Activated T-cell treated with anti-CD3 and anti-CD28 coated beads, Interleukin-2, amount 50 U/mL, for 4 hours (primary cell): Measurements from ENCODE around the gene HOXD9. TPM values are rescaled to one million over a fixed set of nuclear protein-coding genes. Genes with fewer than 3 reads are reported as not detected.

Experiments
- ATAC-seq, 2 donors: fragments of 200-7000 bp; cut with Tn5 transposase; one replicate each; pipeline ENCODE4 v1.10.0; 2021
- DNase-seq: peaks from one replicate; pipeline ENCODE4 v3.0.0-alpha.2; 2020
- H3K27me3 Mint-ChIP-seq: one replicate; pipeline ENCODE4 v1.8.0; 2021; ENCODE audit warnings: low read depth, mixed read lengths
- H3K36me3 Mint-ChIP-seq: one replicate; pipeline ENCODE4 v1.8.0; 2022; ENCODE audit warnings: mixed read lengths; ENCODE audit not compliant: insufficient read depth
- H3K4me1 Mint-ChIP-seq: one replicate; pipeline ENCODE4 v1.8.0; 2021; ENCODE audit warnings: low read depth, mixed read lengths
- H3K4me3 Mint-ChIP-seq: one replicate; pipeline ENCODE4 v1.8.0; 2021; ENCODE audit warnings: mild to moderate bottlenecking, moderate library complexity, mixed read lengths
- H3K9me3 Mint-ChIP-seq: one replicate; pipeline ENCODE4 v1.8.0; 2021; ENCODE audit warnings: mixed read lengths
- total RNA-seq, 3 donors: library from RNA; stranded (reverse); gene quantifications; one replicate each; pipeline ENCODE4 v1.2.1, GENCODE V29; 2021

Gene HOXD9
- total RNA-seq, 3 donors from 2014 or later = not detected

GRCh38 chr2:176137906-176138305 lies 15.4 kb downstream of the HOXD9 start:
- H3K9me3 Mint-ChIP-seq = peaks cover 4% of the 10 kb centered on the region
- H3K36me3 Mint-ChIP-seq = peaks cover 2% of the 10 kb centered on the region
- peaks cover 92% of the 10 kb centered on the region for H3K27me3 Mint-ChIP-seq
- DNase-seq (no peak), ATAC-seq (no peak)
- no peak overlapping the region for H3K4me3 Mint-ChIP-seq
- H3K4me1 Mint-ChIP-seq = peaks cover 18% of the 10 kb centered on the region

GRCh38 chr2:176138526-176138922 lies 16.0 kb downstream of the HOXD9 start:
- no peak overlapping the region for H3K4me3 Mint-ChIP-seq
- DNase-seq = no peak
- peaks cover 18% of the 10 kb centered on the region for H3K4me1 Mint-ChIP-seq
- H3K9me3 Mint-ChIP-seq = peaks cover 4% of the 10 kb centered on the region
- peaks cover 92% of the 10 kb centered on the region for H3K27me3 Mint-ChIP-seq
- H3K36me3 Mint-ChIP-seq = peaks cover 2% of the 10 kb centered on the region
- ATAC-seq = no peak

DNA sequence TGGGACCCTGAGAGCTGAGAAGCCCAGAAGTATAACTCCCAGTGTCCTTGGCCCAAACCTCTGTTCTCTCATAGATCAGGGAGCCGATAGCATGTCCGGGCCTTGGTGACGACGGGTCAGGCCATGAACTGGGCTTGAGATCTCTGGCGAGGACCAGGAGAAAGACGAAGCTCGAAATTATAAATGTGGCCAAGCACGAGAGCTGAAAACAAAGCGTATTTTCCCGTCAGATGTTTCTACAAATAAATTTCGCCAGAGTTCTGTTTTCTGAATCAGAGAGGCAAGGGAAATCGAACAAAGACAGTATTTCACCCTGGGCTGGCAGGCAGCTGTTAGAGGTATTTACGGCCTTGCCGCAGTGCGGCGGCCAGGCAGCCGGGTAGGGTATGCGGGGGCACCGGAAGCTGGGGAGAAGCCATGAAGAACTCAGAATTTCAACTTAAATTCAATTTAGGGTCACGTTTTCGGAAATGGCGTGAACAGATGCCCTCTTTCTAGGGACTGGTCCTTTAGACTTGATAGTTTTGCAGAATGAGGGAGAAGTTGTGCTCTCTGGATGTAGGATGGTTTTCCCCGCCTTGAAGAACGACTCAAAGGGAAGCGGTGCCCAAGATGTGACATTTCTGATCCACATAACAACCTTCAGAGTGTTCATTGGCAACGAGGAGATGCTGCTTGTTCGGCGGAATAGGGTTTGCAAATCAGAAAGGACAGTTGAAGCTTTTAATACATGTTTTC lies 16.6 kb downstream of the HOXD9 start:
- DNase-seq (no peak), ATAC-seq (no peak)
- Mint-ChIP-seq H3K9me3 (peaks cover 4% of the 10 kb centered on the region), H3K36me3 (peaks cover 2% of the 10 kb centered on the region), H3K27me3 (peaks cover 92% of the 10 kb centered on the region), H3K4me3 (no peak overlapping the region), H3K4me1 (peaks cover 18% of the 10 kb centered on the region)

GRCh38 chr2:176139661-176140512 lies 17.4 kb downstream of the HOXD9 start:
- peaks cover 89% of the 10 kb centered on the region for H3K27me3 Mint-ChIP-seq
- DNase-seq (no peak), ATAC-seq (no peak)
- H3K9me3 Mint-ChIP-seq = peaks cover 4% of the 10 kb centered on the region
- H3K36me3 Mint-ChIP-seq = peaks cover 2% of the 10 kb centered on the region
- no peak overlapping the region for H3K4me3 Mint-ChIP-seq
- peaks cover 18% of the 10 kb centered on the region for H3K4me1 Mint-ChIP-seq

DNA sequence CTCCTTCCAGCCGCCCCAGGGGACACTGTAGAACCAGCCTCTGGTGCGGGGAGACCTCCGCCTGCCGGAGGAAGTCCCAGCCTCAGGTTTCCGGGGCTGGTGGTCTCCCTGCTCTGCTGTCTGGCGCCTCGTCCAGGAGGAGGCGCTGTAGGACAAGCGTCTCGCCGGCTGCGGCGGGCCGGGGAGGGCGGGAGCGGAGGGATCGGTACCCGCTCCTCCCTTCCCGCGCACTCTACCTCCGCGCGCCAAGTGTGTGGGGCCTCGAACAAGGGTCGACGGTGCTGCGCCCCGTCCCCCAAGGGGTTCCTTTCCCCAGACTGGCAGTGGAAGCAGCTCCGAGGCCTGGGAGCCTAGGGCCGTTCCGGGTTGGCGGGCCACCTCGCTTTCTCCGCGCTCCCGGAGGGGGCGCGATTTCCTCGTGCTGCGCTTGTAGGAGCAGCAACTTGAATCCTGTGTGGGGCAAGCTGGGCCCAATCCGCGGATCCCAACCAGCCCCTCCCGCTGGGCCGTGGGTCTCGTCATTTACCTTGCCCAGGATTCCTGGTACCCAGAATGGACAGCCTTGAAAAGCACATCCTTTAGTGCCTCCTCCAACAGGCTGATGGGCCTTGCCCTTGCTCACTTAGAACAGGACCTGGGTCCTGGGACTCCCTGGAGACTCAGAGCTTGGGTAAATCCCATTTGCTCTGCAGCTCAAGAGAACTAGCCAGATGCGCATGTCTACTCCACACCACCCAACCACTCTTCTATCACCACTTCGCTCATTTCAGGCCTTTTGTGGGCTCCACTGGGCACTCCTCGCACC lies 18.2 kb downstream of the HOXD9 start:
- Mint-ChIP-seq H3K4me3 (no peak overlapping the region), H3K9me3 (peaks cover 4% of the 10 kb centered on the region), H3K4me1 (peaks cover 13% of the 10 kb centered on the region), H3K36me3 (no peaks in the 10 kb centered on the region), H3K27me3 (peaks cover 89% of the 10 kb centered on the region)
- ATAC-seq = peak; percentile 89 to 94
- peak; percentile 57 for DNase-seq

GRCh38 chr2:176142281-176142680 lies 19.8 kb downstream of the HOXD9 start:
- ATAC-seq (no peak), DNase-seq (no peak)
- Mint-ChIP-seq H3K36me3 (no peaks in the 10 kb centered on the region), H3K27me3 (peaks cover 93% of the 10 kb centered on the region), H3K4me3 (no peak overlapping the region), H3K9me3 (peaks cover 4% of the 10 kb centered on the region), H3K4me1 (peaks cover 12% of the 10 kb centered on the region)

GRCh38 chr2:176145085-176145969 lies 22.8 kb downstream of the HOXD9 start:
- ATAC-seq = no peak
- peaks cover 7% of the 10 kb centered on the region for H3K4me1 Mint-ChIP-seq
- peaks cover 92% of the 10 kb centered on the region for H3K27me3 Mint-ChIP-seq
- no peaks in the 10 kb centered on the region for H3K36me3 Mint-ChIP-seq
- no peaks in the 10 kb centered on the region for H3K9me3 Mint-ChIP-seq
- no peak for DNase-seq
- H3K4me3 Mint-ChIP-seq = no peak overlapping the region

DNA sequence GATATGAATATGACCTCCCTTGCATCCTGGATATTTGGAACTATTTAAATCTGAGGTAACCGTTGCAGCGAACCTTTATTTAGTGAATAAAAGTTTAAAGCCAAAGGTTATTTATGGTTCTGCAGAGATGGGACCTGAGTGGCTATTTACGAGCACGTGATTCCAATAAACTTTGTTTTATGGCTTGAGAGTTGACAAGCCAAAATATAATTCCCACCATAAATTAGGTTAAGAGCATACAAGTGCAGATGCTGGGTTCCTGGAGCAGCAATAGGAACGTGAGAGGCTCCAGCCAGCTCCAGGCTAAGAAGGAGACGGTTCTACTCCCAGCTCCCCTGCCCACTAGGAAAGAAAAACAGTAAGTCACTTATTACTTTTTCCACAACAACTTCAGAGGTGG lies 23.6 kb downstream of the HOXD9 start:
- H3K36me3 Mint-ChIP-seq = no peaks in the 10 kb centered on the region
- H3K4me1 Mint-ChIP-seq = peaks cover 5% of the 10 kb centered on the region
- DNase-seq (no peak), ATAC-seq (no peak)
- no peaks in the 10 kb centered on the region for H3K9me3 Mint-ChIP-seq
- H3K27me3 Mint-ChIP-seq = peaks cover 93% of the 10 kb centered on the region
- no peak overlapping the region for H3K4me3 Mint-ChIP-seq

DNA sequence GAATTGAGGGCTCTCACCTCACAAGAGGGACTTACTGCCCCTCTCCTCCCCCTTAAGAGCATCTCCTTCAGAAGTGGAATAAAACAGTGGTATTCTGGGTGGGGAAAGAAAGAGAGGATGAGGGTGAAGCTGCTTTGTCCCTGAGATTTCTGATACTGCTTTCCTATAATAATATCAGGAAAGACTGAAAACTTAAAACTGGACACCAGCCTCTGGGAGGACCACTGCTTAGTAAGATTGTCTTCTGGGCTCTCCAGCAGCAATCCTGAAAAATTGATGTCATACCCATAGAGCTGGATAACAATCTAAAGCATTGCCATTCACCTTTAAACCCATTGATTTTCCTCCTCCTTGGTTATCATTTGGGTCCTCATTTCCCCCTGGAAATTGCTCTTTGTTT lies 24.1 kb downstream of the HOXD9 start:
- H3K36me3 Mint-ChIP-seq = no peaks in the 10 kb centered on the region
- H3K27me3 Mint-ChIP-seq = peaks cover 92% of the 10 kb centered on the region
- ATAC-seq = no peak
- no peak overlapping the region for H3K4me3 Mint-ChIP-seq
- DNase-seq = no peak
- no peaks in the 10 kb centered on the region for H3K9me3 Mint-ChIP-seq
- H3K4me1 Mint-ChIP-seq = peaks cover 2% of the 10 kb centered on the region

DNA sequence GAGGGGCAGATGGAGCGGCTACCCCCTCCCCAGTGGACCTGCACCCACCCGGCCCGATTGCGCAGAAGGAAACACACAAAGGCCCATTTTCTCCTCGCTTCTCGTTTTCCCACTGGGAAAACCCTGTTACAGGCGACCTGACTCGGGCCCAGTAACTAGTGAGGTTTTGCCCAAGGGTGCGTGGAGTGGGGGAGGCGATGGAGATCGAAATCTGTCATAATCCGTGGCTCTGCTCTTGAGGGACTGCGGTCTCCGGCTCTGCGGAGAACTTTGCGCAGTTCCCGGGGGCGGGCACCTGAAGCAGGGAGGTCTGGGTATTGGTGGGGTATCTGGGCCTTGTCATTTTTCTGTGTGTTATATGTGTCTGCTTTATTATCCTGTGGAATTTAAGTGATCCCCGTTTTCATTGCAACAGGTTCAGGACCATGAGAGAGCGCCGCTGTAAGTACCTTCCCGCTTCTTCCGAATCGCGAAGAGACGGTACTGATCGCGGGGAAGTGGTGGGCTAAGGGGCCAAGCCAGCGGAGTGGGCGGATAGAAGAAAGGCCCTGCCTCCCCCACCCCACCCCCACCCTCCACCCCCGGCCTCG lies 24.8 kb downstream of the HOXD9 start:
- Mint-ChIP-seq H3K9me3 (no peaks in the 10 kb centered on the region), H3K4me1 (peaks cover 2% of the 10 kb centered on the region), H3K4me3 (no peak overlapping the region), H3K36me3 (no peaks in the 10 kb centered on the region), H3K27me3 (peaks cover 89% of the 10 kb centered on the region)
- no peak for ATAC-seq
- no peak for DNase-seq

- DNase-seq (no peak), ATAC-seq (no peak)
- peaks cover 2% of the 10 kb centered on the region for H3K4me1 Mint-ChIP-seq
- H3K4me3 Mint-ChIP-seq = no peak overlapping the region
- peaks cover 88% of the 10 kb centered on the region for H3K27me3 Mint-ChIP-seq
- H3K9me3 Mint-ChIP-seq = no peaks in the 10 kb centered on the region
- no peaks in the 10 kb centered on the region for H3K36me3 Mint-ChIP-seq
These were observed 25.4 kb downstream of the HOXD9 start for GRCh38 chr2:176147800-176148496.

GRCh38 chr2:176148751-176149421 lies 26.4 kb downstream of the HOXD9 start:
- Mint-ChIP-seq H3K36me3 (no peaks in the 10 kb centered on the region), H3K4me1 (peaks cover 2% of the 10 kb centered on the region), H3K4me3 (no peak overlapping the region), H3K9me3 (no peaks in the 10 kb centered on the region), H3K27me3 (peaks cover 87% of the 10 kb centered on the region)
- DNase-seq = no peak
- no peak for ATAC-seq
